ENCODE data around the gene TEPSIN.

Gene TEPSIN

DNA sequence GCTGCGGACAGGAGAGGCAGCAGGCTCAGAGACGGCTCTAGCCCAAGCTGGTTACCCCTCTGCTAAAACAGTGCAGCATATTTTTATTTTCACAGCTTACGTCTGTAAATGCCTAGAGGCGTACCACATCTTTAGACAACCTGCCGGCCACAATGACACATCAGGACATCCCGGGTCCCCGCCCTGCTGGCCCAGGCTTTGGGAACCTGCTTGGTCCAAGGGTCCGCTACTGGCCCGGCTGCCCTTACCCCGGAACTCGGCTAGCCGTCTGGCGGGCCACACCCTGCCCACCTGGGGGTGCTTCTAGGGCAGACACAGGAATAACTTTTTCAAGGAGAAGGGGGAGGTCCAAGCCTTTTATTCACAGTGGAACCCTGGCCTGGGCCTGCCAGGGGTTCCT is 20.4 kb downstream of the TEPSIN start:
- FAIRE-seq, result no peak

- FAIRE-seq, result no peak
Observed at GRCh38 chr17:81217491-81217890, 21.4 kb downstream of the TEPSIN start.

DNA sequence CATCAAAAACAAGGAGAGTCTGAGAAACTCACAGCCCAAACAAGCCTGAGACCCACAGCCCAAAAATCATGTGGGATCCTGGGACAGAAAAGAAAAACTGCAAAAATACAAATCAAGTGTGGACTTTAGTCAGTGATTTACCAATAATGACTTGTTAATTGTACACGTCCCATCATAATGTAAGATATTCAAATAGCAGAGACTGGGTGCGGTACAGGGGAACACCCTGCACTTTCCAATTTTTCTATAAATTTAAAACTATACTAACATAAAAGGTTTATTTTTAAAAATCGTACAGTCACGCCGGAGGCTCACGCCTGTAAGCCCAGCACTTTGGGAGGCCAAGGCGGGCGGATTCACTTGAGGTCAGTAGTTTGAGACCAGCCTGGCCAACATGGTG is 24.9 kb downstream of the TEPSIN start:
- FAIRE-seq, result no peak

DNA sequence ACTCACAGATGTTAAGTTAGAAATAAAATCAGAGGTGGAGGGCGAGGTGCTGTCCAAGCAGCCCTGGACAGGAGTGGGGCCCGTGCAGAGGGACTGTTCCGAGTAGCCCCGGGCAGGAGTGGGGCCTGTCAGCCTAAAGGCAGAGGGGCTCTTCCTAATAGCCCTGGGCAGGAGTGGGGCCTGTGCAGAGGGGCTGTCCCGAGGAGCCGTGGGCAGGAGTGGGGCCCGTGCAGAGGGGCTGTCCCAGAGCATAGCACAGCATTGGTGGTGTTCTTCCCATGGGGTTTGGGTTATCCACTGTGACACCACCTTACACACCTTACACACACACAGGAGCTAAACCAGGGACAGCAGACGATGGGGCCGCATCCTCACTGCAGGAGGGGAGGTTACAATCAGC is 26.5 kb downstream of the TEPSIN start:
- no peak for FAIRE-seq

DNA sequence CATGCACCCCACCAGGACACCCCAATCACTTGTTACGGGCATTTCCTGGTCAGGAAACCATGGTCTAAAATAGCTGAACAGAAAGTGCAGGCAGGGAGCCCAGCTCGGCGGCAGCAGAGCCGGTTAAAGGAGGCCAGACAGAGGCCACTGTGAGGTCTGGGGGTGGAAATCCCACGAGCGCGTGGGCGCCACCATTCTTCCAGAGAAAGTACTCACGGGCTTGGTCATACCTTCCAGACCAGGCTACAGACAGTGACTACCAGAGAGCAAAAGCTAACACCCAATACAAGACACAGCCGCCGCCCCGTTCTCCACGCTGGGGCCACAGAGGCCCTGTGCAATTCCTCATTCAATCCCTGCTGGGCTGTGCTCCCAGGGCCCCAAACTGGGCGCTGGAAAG is 28.0 kb downstream of the TEPSIN start:
- FAIRE-seq, result no peak

- FAIRE-seq, result no peak
Observed at GRCh38 chr17:81210466-81210865, 28.4 kb downstream of the TEPSIN start.

DNA sequence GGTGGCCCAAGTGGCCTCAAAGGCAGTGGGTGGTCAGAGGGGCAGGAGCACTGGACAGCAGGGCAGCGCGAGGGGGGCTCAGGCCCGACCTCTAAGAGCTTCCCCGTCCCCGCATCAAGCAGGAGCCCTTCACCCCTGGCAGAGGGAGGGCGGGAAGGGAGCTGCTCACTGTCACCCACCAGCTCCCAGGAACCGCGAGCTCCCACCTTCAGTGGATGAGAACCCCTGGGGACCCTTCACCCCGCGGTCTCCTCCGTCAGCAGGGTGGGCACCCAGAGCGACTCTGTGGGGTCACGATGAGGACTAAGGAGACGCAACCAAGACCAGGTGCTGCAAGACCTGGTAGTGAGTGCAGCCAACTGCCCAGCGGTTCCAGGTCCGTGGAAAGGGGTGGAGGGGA is 29.7 kb downstream of the TEPSIN start:
- FAIRE-seq, result no peak

DNA sequence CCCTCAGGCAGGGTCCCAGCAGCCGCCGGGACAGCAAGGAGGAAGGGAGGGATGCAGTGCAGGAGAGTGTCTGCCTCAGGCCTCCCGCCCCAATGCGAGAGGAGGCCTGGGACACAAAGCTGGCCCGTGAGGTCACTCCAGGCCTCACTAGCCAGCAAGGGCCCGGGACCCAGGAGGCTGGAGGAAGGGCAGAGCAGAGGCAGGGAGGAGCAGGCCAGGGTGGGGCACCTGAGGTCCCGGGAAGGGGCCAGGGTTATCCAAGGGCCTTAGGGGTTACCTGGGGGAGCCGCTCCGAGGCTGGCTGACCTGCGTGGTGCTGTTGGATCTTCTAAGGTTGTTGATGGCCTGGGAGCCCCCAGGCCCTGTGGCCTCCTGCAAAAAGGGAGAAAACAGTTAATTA is 30.2 kb downstream of the TEPSIN start:
- FAIRE-seq, result no peak

DNA sequence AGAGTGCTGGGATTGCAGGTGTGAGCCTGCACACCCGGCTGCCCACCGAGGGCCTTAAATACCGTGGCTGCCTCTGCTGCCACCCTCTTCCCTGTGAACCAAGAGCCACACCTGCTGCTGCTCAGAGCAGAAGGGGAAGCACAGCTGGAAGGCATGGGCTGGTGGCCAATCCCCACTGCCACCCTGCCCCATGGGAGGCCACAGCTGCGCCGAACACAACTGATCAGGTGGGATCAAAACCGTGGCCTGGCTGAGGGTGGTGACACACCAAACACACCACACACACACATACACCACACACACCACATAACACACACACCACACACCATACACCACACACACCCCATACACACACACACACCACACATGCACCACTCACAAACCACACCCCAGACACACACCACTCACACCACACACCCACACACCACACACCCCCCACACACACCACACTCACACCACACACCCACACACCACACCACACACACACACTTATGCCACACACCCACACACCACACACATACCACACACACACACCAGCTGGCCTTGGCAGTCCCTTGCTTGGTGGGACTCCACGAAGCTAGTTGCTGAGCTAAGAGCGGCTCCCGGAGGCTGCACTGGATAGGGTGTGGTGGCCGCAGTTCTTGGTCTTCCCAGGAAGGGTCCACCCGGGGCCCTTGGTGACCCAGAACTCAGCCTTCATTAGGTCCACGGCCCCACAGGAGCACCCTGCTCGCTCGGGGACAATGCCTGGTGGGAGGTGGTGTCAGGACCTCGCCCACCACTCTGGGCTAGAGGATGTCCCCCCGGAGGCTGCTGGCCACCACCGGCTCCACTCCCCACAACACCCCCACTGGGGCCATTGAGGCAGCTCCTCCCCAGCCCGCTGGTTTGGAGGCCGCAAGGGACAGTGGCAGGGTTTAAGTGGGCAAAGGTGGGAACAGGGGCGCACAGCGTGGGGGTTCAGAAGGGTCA is 31.0 kb downstream of the TEPSIN start:
- no peak for FAIRE-seq

DNA sequence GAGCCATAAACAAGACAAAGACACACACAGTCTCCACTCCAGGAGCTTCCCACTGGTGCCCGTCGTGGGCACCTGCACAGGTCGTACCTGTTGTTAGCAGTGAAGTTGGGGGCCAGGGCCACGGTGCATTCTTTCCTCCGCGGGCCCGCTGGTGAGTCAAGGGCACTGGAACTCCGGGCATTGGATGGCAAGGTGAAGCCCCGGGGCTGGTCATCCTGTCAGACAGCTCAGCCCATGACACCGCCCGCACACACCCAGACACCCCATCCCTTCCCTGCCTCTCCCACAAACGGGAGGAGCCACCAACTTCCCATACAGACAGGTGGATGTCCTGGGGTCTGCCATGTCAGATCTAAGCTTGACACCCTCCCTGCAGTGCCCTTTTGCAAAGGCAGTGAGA is 32.2 kb downstream of the TEPSIN start:
- no peak for FAIRE-seq

DNA sequence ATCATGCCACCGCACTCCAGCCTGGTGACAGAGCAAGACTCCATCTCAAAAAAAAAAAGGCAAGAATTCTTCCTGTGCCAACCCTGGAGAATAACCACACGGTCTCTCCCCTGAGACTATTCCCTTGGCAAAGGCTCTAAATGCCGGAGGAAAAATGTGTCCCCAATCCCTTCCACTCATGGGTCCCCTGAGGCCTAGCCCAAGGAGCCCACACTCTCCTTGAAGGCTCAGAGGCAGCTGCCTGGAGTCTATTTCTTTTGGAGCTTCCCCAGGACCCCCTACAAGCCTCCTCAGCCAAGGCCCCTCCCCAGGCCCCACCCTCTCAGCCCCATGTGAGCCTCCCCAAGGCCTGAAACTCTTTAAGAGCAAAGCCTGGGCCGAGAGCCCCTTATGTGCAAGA is 32.7 kb downstream of the TEPSIN start:
- no peak for FAIRE-seq

DNA sequence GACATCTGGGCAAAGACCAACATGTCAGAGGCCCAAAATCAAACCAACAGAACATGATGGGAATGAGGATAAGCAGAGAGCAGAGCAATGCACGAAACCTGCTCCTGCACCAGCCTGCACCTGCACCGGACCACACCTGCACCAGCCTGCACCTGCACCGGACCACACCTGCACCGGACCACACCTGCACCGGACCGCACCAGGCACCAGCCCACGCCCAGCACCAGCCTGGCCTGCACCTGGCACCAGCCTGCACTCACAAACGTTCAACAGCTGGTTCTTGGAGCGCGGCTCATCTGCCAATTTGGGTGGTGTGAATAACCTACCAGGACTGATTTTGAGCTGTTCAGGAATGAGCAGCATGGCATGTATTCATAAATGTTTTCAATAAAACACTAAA is 34.3 kb downstream of the TEPSIN start:
- no peak for FAIRE-seq

- no peak for FAIRE-seq
Observed at GRCh38 chr17:81203136-81203535, 35.7 kb downstream of the TEPSIN start.

DNA sequence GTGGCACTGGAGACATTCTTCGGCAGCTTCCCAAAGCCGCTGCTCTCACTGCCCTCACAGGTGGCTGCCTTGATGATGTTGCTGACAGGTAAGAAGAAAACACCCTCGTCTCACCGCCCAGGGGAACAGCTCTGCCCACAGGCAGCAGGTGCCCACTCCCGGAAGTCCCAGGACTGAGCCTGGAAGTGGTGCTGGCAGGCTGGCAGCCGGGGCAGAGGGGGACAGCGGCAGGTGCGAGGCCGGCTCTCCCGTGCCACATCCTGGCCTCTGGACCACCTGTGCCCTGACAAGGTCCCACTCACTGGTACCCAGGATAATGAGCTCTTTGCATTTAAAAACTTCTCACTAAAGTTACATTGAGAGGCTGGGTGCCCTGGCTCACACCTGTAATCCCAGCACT is 36.5 kb downstream of the TEPSIN start:
- FAIRE-seq, result no peak

DNA sequence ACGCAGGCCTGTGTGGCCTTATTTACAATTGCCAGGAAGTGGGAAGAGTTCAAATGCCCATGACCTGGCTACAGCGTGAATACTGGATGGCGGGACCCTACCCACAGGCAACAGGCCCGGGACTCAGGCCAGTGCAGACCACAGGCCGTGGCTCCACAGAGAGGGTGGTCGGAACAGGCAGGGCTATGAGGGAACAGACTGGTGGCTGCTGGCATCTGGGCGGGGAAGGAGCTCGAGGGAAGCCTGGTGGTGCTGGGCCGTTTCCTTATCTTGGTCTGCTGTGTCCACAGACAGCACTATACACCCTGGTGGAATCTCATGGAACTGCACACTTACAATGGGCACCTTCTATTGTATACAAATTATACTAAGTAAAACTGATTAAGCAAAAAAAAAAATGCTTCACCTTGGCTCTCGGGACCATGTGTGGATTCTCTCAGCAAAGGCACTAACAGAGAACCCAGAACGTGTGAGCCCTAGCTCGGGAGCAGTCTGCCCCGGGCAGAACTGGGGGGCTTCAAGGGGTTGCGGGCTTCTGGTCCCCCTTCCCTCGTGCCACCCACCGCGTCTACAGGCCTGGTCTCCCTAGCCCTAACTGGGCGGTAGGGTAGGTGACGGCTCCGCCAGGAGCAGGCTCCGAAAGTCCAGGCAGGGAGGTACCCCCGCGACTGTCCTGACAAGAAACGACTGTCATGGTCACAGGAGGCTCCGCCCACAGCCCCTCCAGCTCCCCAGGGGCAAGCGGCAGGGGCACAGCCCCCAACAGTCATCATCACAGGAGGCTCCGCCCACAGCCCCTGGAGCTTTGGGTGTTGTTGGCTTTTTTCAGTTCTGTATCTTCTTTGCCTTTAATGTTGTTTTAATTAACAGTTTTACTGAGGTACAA is 37.9 kb downstream of the TEPSIN start:
- no peak for FAIRE-seq

GRCh38 chr17:81200201-81200600 is 38.7 kb downstream of the TEPSIN start:
- no peak for FAIRE-seq

- no peak for FAIRE-seq
Observed at GRCh38 chr17:81199482-81199830, 39.4 kb downstream of the TEPSIN start.

DNA sequence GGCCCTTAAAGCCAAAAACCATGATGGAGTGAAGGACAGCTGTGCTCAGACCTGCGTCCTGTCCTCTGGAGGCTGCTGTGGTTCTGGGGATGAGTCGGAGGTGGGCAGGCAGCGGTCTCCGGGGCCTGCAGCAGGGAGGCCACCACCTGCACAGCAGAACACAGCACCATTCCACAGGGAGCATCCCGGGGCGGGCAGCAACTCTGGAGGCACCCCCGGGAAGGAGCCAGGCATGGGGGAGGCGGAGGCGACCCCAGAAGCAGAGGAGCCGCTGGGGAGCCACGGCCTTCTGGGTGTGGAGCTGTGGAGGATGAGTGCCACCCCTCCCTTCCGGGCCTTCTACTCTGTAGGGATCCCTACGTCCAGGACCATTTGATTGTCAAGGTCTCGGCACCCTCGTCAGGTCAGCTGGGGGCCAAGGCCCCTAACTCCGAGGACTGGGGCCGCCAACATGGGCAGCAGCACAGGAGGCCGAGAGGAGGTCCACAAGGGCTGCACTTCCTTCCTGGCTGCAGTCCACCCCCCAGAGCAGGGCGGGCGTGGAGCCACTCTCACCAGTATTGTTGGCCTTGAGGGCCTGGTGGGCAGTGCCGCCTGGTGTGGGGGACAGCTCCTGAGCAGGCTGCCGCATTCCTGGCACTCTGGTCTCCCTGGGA is 39.9 kb downstream of the TEPSIN start:
- FAIRE-seq, result no peak

GRCh38 chr17:81197831-81198490 is 40.9 kb downstream of the TEPSIN start:
- FAIRE-seq, result no peak

GRCh38 chr17:81197409-81197795 is 41.5 kb downstream of the TEPSIN start:
- FAIRE-seq, result no peak

GRCh38 chr17:81196505-81197408 is 42.1 kb downstream of the TEPSIN start:
- FAIRE-seq, result no peak
